A673 (cell line): ENCODE data around the gene SLC5A1. TPM values are rescaled to one million over a fixed set of nuclear protein-coding genes. Genes with fewer than 3 reads are reported as not detected.

Experiments used
- BruUV-seq: library from RNA; stranded (reverse); fragments of 400-500 nt; replicated peaks from 2 replicates; lab custom pipeline; 2021; lab: Mats Ljungman, UMichigan
- CTCF ChIA-PET: fragments of 300-600 bp; sonication (Branson Sonifier 250); formaldehyde crosslinking; loops from one replicate; lab custom pipeline; 2022; ENCODE audit warnings: antibody characterized with exemption; lab: Charles Lee
- POLR2A ChIA-PET: fragments of 300-600 bp; sonication (Branson Sonifier 250); formaldehyde crosslinking; loops from one replicate; lab custom pipeline; 2022; ENCODE audit warnings: antibody characterized with exemption; ENCODE audit not compliant: low non-redundant PET; lab: Charles Lee
- DNase-seq: peaks from one replicate; pipeline ENCODE4 v3.0.0-alpha.2; 2015; ENCODE audit warnings: low spot score
- H3K27ac ChIP-seq: fragments of 200-600 bp; sonication (generic); 2 replicates; pipeline ENCODE4 v1.5.1; 2016; ENCODE audit warnings: mixed run types, low read depth, mild to moderate bottlenecking, mixed read lengths, antibody characterized with exemption, low read length; ENCODE audit not compliant: poor library complexity, severe bottlenecking
- H3K27me3 ChIP-seq: fragments of 200-600 bp; sonication (generic); replicated peaks from 2 replicates; pipeline ENCODE4 v1.6.1; 2017; ENCODE audit warnings: mixed run types, low read depth, mild to moderate bottlenecking, mixed read lengths, antibody characterized with exemption, low read length; ENCODE audit not compliant: insufficient read depth, poor library complexity
- H3K36me3 ChIP-seq: fragments of 200-600 bp; sonication (generic); 2 replicates; pipeline ENCODE4 v1.6.1; 2016; ENCODE audit warnings: mixed run types, mild to moderate bottlenecking, mixed read lengths, antibody characterized with exemption, low read length; ENCODE audit not compliant: insufficient read depth, poor library complexity, severe bottlenecking
- H3K4me1 ChIP-seq: fragments of 200-600 bp; sonication (generic); 2 replicates; pipeline ENCODE4 v1.6.1; 2017; ENCODE audit warnings: mixed run types, mild to moderate bottlenecking, mixed read lengths, antibody characterized with exemption, low read length; ENCODE audit not compliant: insufficient read depth, poor library complexity, severe bottlenecking
- H3K4me3 ChIP-seq: fragments of 200-600 bp; sonication (generic); 2 replicates; pipeline ENCODE4 v1.5.1; 2016; ENCODE audit warnings: low read depth, mixed run types, mild to moderate bottlenecking, mixed read lengths, low read length; ENCODE audit not compliant: poor library complexity, severe bottlenecking
- H3K9me3 ChIP-seq: fragments of 200-600 bp; sonication (generic); 2 replicates; pipeline ENCODE4 v1.6.1; 2016; ENCODE audit warnings: mixed run types, low read depth, mild to moderate bottlenecking, mixed read lengths, antibody characterized with exemption, low read length; ENCODE audit not compliant: poor library complexity, severe bottlenecking
- CTCF ChIP-seq: fragments of 300-800, 200-600 bp; sonication (generic); conservative IDR thresholded peaks from 2 replicates; pipeline ENCODE4 v1.5.1; 2017; ENCODE audit warnings: low read depth, mild to moderate bottlenecking, antibody characterized with exemption, low read length, moderate library complexity, mixed read lengths
- EZH2 ChIP-seq: fragments of 200-600 bp; sonication (generic); IDR thresholded peaks from 2 replicates; pipeline ENCODE4 v1.6.1; 2017; ENCODE audit warnings: borderline replicate concordance, low read depth, mild to moderate bottlenecking, mixed read lengths, antibody characterized with exemption, low read length; ENCODE audit not compliant: poor library complexity, severe bottlenecking
- intact Hi-C: fragments of 100-400 bp; cut with micrococcal nuclease; formaldehyde crosslinking; loops from one replicate; pipeline ENCODE4 v1.10.0; 2022; ENCODE audit not compliant: unreplicated experiment
- total RNA-seq: library from RNA; stranded (reverse); gene quantifications from 2 replicates; pipeline ENCODE4 v1.2.3, GENCODE V29; 2021

The SLC5A1 gene
- total RNA-seq, 1 experiment from 2014 or later = not detected

DNA sequence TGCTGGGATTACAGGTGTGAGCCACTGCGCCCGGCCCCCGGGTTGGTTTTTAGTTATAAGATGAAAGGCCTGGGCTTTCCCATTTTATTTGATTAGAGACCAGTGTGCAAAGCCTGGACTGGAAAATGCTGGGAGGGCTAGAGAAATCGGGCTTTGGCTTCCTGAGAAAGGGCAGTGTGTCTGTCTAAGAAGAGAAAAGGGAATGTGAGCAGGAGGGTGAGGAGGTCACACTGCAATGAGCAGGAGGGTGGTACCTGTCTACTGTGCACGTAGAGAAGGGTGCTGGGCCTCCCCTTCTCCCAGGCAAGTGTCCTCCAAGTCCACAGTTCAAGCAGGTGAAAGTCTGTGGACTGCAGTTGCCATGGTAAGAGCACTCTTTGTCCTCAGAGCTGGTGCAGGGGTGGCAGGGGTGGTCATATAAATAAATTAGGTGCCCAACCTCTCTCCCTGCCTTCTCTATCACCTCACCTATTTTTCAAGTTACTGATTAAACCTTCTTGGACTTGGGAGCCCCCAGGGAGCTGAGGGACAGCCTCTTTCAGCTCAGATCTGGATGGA, 30.8 kb downstream of the SLC5A1 start:
- no peaks in the 10 kb centered on the region for H3K9me3 ChIP-seq
- peaks cover 25% of the 10 kb centered on the region for H3K27me3 ChIP-seq
- BruUV-seq = no TSS peak
- POLR2A ChIA-PET = no interaction called here
- no peak overlapping the region for H3K27ac ChIP-seq
- intact Hi-C loops = loop anchor here (10.0 kb wide), 1 partner anchor 409 kb away; the partner anchor contains the start of gene PISD
- no peak for DNase-seq
- H3K4me1 ChIP-seq = no peaks in the 10 kb centered on the region
- no peak for TF ChIP-seq CTCF
- no peaks in the 10 kb centered on the region for H3K36me3 ChIP-seq
- CTCF ChIA-PET = no interaction called here
- H3K4me3 ChIP-seq = no peak overlapping the region

DNA sequence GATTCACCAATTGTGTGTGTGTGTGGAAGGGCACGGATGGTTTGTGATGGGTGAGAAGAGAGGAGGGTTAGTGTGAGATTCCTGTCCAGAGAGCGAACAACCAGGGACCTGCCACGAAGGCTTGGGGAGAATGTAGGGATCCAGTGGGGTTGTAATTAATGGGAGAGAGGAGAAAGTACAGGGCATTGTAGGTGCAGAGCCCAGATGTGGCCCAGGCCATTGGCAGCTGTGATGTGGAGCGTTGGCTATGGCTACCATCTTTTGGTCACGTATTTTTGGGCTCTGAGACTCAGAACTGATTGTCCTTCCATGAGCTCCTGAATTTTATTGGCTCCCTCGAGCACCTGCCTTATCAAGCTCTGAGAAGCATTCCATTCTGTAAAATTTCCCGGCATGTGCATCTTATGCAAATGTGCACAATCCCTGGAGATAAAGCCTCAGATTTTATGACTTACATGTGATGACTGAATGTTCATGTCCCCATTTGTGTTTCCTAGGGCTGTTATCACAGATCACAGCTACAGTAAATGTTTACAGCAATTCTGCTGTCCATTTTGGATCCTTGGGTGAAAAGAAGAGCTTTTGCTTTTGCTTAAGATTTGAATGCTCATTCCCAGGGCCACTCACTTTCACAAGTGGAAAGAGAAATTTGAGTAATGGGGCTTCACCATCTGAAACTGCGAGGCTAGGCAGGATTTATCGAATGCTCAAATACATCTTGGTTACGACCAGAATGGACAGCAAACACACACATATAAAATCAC, 33.1 kb downstream of the SLC5A1 start:
- DNase-seq = no peak
- no peaks in the 10 kb centered on the region for H3K36me3 ChIP-seq
- no peaks in the 10 kb centered on the region for H3K9me3 ChIP-seq
- H3K27ac ChIP-seq = no peak overlapping the region
- POLR2A ChIA-PET = no interaction called here
- H3K4me3 ChIP-seq = no peak overlapping the region
- H3K4me1 ChIP-seq = peaks cover 5% of the 10 kb centered on the region
- TF ChIP-seq CTCF = no peak
- TF ChIP-seq EZH2 = no peak
- CTCF ChIA-PET = no interaction called here
- no TSS peak for BruUV-seq
- H3K27me3 ChIP-seq = peaks cover 21% of the 10 kb centered on the region
- intact Hi-C loops = loop anchor here (10.0 kb wide), 1 partner anchor 411 kb away; the partner anchor contains the start of gene PISD

GRCh38 chr22:32076761-32077084, 33.7 kb downstream of the SLC5A1 start:
- ChIA-PET CTCF (no interaction called here), POLR2A (no interaction called here)
- Histone ChIP-seq H3K27ac (no peak overlapping the region), H3K36me3 (no peaks in the 10 kb centered on the region), H3K27me3 (peaks cover 21% of the 10 kb centered on the region), H3K4me1 (peaks cover 5% of the 10 kb centered on the region), H3K9me3 (no peaks in the 10 kb centered on the region), H3K4me3 (no peak overlapping the region)
- intact Hi-C loops = loop anchor here (10.0 kb wide), 1 partner anchor 412 kb away; the partner anchor contains the start of gene PISD
- DNase-seq = no peak
- no TSS peak for BruUV-seq
- no peak for TF ChIP-seq CTCF
- no peak for TF ChIP-seq EZH2
